Natural killer cell treated with Interleukin-12 subunit alpha and Interleukin-12 subunit beta and Interleukin-15 and Interleukin-18, amount 100 ng/mL, for 72 hours (primary cell): Measurements from ENCODE around the gene ITGA2. TPM values are rescaled to one million over a fixed set of nuclear protein-coding genes. Genes with fewer than 3 reads are reported as not detected.

ENCODE experiments used
- ATAC-seq, 2 donors: fragments of 150-1000 bp; cut with Tn5 transposase in 1 of 2; sonication (Bioruptor Pico), chemical (Tn5 transposase) in 1 of 2; 2 replicates each; pipeline ENCODE4 v1.10.0; 2021
- DNase-seq: peaks from one replicate; pipeline ENCODE4 v3.0.0; 2022; ENCODE audit warnings: low spot score
- H3K27ac Mint-ChIP-seq, 2 donors: 1 replicate in 1 of 2; 2 replicates in 1 of 2; pipeline ENCODE4 v1.8.0; 2022; ENCODE audit warnings: mixed read lengths in 2 of 2, mild to moderate bottlenecking in 1 of 2, moderate library complexity in 1 of 2
- H3K27me3 Mint-ChIP-seq, 2 donors: 1 replicate in 1 of 2; 2 replicates in 1 of 2; pipeline ENCODE4 v1.8.0; 2022; ENCODE audit warnings: mixed read lengths in 2 of 2
- H3K36me3 Mint-ChIP-seq: one replicate; pipeline ENCODE4 v1.8.0; 2022; ENCODE audit warnings: mixed read lengths
- H3K4me1 Mint-ChIP-seq, 2 donors: 1 replicate in 1 of 2; 2 replicates in 1 of 2; pipeline ENCODE4 v1.8.0; 2022; ENCODE audit warnings: low read depth in 2 of 2, mixed read lengths in 2 of 2, mild to moderate bottlenecking in 1 of 2
- H3K4me3 Mint-ChIP-seq: one replicate; pipeline ENCODE4 v1.8.0; 2022; ENCODE audit warnings: mixed read lengths
- H3K9me3 Mint-ChIP-seq: 2 replicates; pipeline ENCODE4 v1.8.0; 2022; ENCODE audit warnings: mixed read lengths
- total RNA-seq, 2 donors: library from RNA; stranded (reverse); gene quantifications; one replicate each; pipeline ENCODE4 v1.2.3, GENCODE V29; 2022

ITGA2 gene
- total RNA-seq, 2 donors from 2014 or later: 0.10 to 0.17 TPM

- H3K27me3 Mint-ChIP-seq: peaks cover 9 to 12% of the 10 kb centered on the region in 2 donors
- H3K9me3 Mint-ChIP-seq: no peaks in the 10 kb centered on the region
- DNase-seq (no peak), ATAC-seq (no peak)
- H3K4me3 Mint-ChIP-seq: no peak overlapping the region
- H3K36me3 Mint-ChIP-seq: no peaks in the 10 kb centered on the region
- H3K27ac Mint-ChIP-seq: no peak overlapping the region
- H3K4me1 Mint-ChIP-seq: peaks cover 15 to 16% of the 10 kb centered on the region in 2 donors
Observed at GRCh38 chr5:53113947-53114346, 124.8 kb downstream of the ITGA2 start.

- peaks cover 9 to 14% of the 10 kb centered on the region in 2 donors for H3K27me3 Mint-ChIP-seq
- no peaks in the 10 kb centered on the region for H3K36me3 Mint-ChIP-seq
- H3K27ac Mint-ChIP-seq: no peak overlapping the region
- H3K4me1 Mint-ChIP-seq: peaks cover 8 to 9% of the 10 kb centered on the region in 2 donors
- no peaks in the 10 kb centered on the region for H3K9me3 Mint-ChIP-seq
- no peak for DNase-seq
- ATAC-seq: no peak
- no peak overlapping the region for H3K4me3 Mint-ChIP-seq
Observed at GRCh38 chr5:53114988-53115387, 125.8 kb downstream of the ITGA2 start.

GRCh38 chr5:53116597-53116996 lies 127.4 kb downstream of the ITGA2 start:
- H3K27me3 Mint-ChIP-seq: peaks cover 9 to 17% of the 10 kb centered on the region in 2 donors

GRCh38 chr5:53118879-53119278 lies 129.7 kb downstream of the ITGA2 start:
- ATAC-seq: no peak
- Mint-ChIP-seq H3K27ac (no peak overlapping the region), H3K4me1 (no peaks in the 10 kb centered on the region), H3K9me3 (no peaks in the 10 kb centered on the region), H3K36me3 (no peaks in the 10 kb centered on the region), H3K4me3 (no peak overlapping the region), H3K27me3 (peaks cover 9 to 17% of the 10 kb centered on the region in 2 donors)
- DNase-seq: no peak

More at GRCh38 chr5:53116597-53116996, 127.4 kb downstream of the ITGA2 start:
- DNase-seq (no peak), ATAC-seq (no peak)
- Mint-ChIP-seq H3K9me3 (no peaks in the 10 kb centered on the region), H3K4me3 (no peak overlapping the region), H3K36me3 (no peaks in the 10 kb centered on the region), H3K27ac (no peak overlapping the region), H3K4me1 (no peaks in the 10 kb centered on the region)

- peaks cover 9 to 17% of the 10 kb centered on the region in 2 donors for H3K27me3 Mint-ChIP-seq
- no peak overlapping the region for H3K4me3 Mint-ChIP-seq
- no peak for ATAC-seq
- no peaks in the 10 kb centered on the region for H3K9me3 Mint-ChIP-seq
- no peak overlapping the region for H3K27ac Mint-ChIP-seq
- no peaks in the 10 kb centered on the region for H3K4me1 Mint-ChIP-seq
- DNase-seq: no peak
- no peaks in the 10 kb centered on the region for H3K36me3 Mint-ChIP-seq
Observed at GRCh38 chr5:53120165-53120564, 131.0 kb downstream of the ITGA2 start.

- Mint-ChIP-seq H3K27ac (no peak overlapping the region), H3K36me3 (no peaks in the 10 kb centered on the region), H3K4me3 (no peak overlapping the region), H3K9me3 (no peaks in the 10 kb centered on the region), H3K4me1 (peaks cover 0 to 3% of the 10 kb centered on the region in 2 donors), H3K27me3 (peaks cover 9 to 18% of the 10 kb centered on the region in 2 donors)
- ATAC-seq (no peak), DNase-seq (no peak)
Observed at GRCh38 chr5:53123702-53124101, 134.6 kb downstream of the ITGA2 start.

- Mint-ChIP-seq H3K9me3 (no peaks in the 10 kb centered on the region), H3K27ac (no peak overlapping the region), H3K4me3 (no peak overlapping the region), H3K4me1 (peaks cover 0 to 3% of the 10 kb centered on the region in 2 donors), H3K27me3 (peaks cover 15 to 16% of the 10 kb centered on the region in 2 donors), H3K36me3 (no peaks in the 10 kb centered on the region)
- no peak for ATAC-seq
- no peak for DNase-seq
Observed at GRCh38 chr5:53126521-53126920, 137.4 kb downstream of the ITGA2 start.

- Mint-ChIP-seq H3K4me3 (no peak overlapping the region), H3K36me3 (no peaks in the 10 kb centered on the region), H3K27me3 (peaks cover 15 to 17% of the 10 kb centered on the region in 2 donors), H3K27ac (no peak overlapping the region), H3K4me1 (peaks cover 0 to 3% of the 10 kb centered on the region in 2 donors), H3K9me3 (no peaks in the 10 kb centered on the region)
- ATAC-seq: no peak
- no peak for DNase-seq
Observed at GRCh38 chr5:53127107-53127506, 138.0 kb downstream of the ITGA2 start.

GRCh38 chr5:53128481-53128880 lies 139.3 kb downstream of the ITGA2 start:
- no peaks in the 10 kb centered on the region for H3K36me3 Mint-ChIP-seq
- peaks cover 15 to 18% of the 10 kb centered on the region in 2 donors for H3K27me3 Mint-ChIP-seq
- no peak overlapping the region for H3K27ac Mint-ChIP-seq
- ATAC-seq: no peak
- no peak overlapping the region for H3K4me3 Mint-ChIP-seq
- no peaks in the 10 kb centered on the region for H3K9me3 Mint-ChIP-seq
- peaks cover 0 to 3% of the 10 kb centered on the region in 2 donors for H3K4me1 Mint-ChIP-seq
- DNase-seq: no peak

- Mint-ChIP-seq H3K27ac (no peak overlapping the region), H3K9me3 (no peaks in the 10 kb centered on the region), H3K4me1 (peaks cover 0 to 3% of the 10 kb centered on the region in 2 donors), H3K36me3 (no peaks in the 10 kb centered on the region), H3K4me3 (no peak overlapping the region), H3K27me3 (peaks cover 15 to 18% of the 10 kb centered on the region in 2 donors)
- DNase-seq (no peak), ATAC-seq (no peak)
Observed at GRCh38 chr5:53130266-53130665, 141.1 kb downstream of the ITGA2 start.

GRCh38 chr5:53133020-53133419 lies 143.9 kb downstream of the ITGA2 start:
- DNase-seq: no peak
- Mint-ChIP-seq H3K4me3 (no peak overlapping the region), H3K27me3 (peaks cover 6% of the 10 kb centered on the region in 2 donors), H3K36me3 (no peaks in the 10 kb centered on the region), H3K9me3 (no peaks in the 10 kb centered on the region), H3K4me1 (no peaks in the 10 kb centered on the region), H3K27ac (no peak overlapping the region)
- ATAC-seq: no peak

Other genes with a start within 250 kb of the ITGA2 start
- 100 to 1,000 TPM; 129 to 136 TPM for gene ITGA1, start 201.4 kb upstream of the ITGA2 start, total RNA-seq
- 100 to 1,000 TPM in 1 of 2 donors, 10 to 100 TPM in 1; 71.4 to 122 TPM for gene PELO, start 201.4 kb upstream of the ITGA2 start, total RNA-seq
- gene MOCS2, start 120.4 kb downstream of the ITGA2 start, total RNA-seq: 10 to 100 TPM; 14.7 to 16.6 TPM